ENCODE data around the gene IL18BP.

GRCh38 chr11:71979094-71979493, 19.6 kb upstream of the IL18BP start:
- TF ChIP-seq CTCF (IDR thresholded peaks at IDR 0.05) = no peak
- TF ChIP-seq POLR2A (IDR thresholded peaks at IDR 0.05) = no peak

All from prostate gland (tissue), 2 donors.